Keratinocyte (primary cell): ENCODE results near the gene AGRN. TPM values are rescaled to one million over a fixed set of nuclear protein-coding genes. Genes with fewer than 3 reads are reported as not detected.
A peak's percentile ranks its signal among the peaks of the same experiment; 100 is the strongest.
"Not testable (repeated sequence)": the region's sequence is repeated elsewhere in the genome, so short reads cannot be mapped to it uniquely, and the experiment has no call there.

Experiments
- DNase-seq: peaks from one replicate; pipeline ENCODE4 v3.0.0-alpha.2; 2011; ENCODE audit warnings: low read depth, missing footprints, low spot score
- FAIRE-seq: peaks from 2 replicates; lab custom pipeline; 2011; peaks lifted over from hg19 to GRCh38; lab: Jason Lieb, UNC
- H2AFZ ChIP-seq: 2 replicates; pipeline ENCODE4 v1.6.0; 2012; ENCODE audit warnings: low read length, control low read depth, inconsistent platforms; ENCODE audit not compliant: control insufficient read depth
- H3K27ac ChIP-seq: 2 replicates; pipeline ENCODE4 v1.5.1; 2011; ENCODE audit warnings: low read length; ENCODE audit not compliant: control insufficient read depth, insufficient read depth
- H3K27me3 ChIP-seq: 3 replicates; pipeline ENCODE4 v1.6.0; 2011; ENCODE audit warnings: low read length; ENCODE audit not compliant: control insufficient read depth, insufficient read depth; ENCODE audit errors: extremely low read depth
- H3K36me3 ChIP-seq, 2 experiments: 2 replicates in 1 of 2; 3 replicates in 1 of 2; pipeline ENCODE4 v1.5.1; 2011; ENCODE audit warnings: low read length in 2 of 2, mild to moderate bottlenecking in 1 of 2; ENCODE audit not compliant: control insufficient read depth in 2 of 2, insufficient read depth in 2 of 2; ENCODE audit errors: extremely low read depth in 1 of 2
- H3K4me1 ChIP-seq: 3 replicates; pipeline ENCODE4 v1.5.1; 2011; ENCODE audit warnings: low read length; ENCODE audit not compliant: control insufficient read depth, insufficient read depth; ENCODE audit errors: extremely low read depth
- H3K4me2 ChIP-seq: 3 replicates; pipeline ENCODE4 v1.6.0; 2011; ENCODE audit warnings: low read depth, low read length; ENCODE audit not compliant: control insufficient read depth, insufficient read depth; ENCODE audit errors: extremely low read depth
- H3K4me3 ChIP-seq, 3 experiments: fragments of 200-600 bp in 1 of 3; sonication (generic) in 1 of 3; 2 replicates in 2 of 3; 3 replicates in 1 of 3; pipeline ENCODE4 v1.5.1; 2011 to 2016; ENCODE audit warnings: low read length in 3 of 3, mild to moderate bottlenecking in 3 of 3, control low read depth in 2 of 3, inconsistent platforms in 1 of 3, low read depth in 1 of 3, mixed read lengths in 1 of 3, mixed run types in 1 of 3, moderate library complexity in 1 of 3; ENCODE audit not compliant: control insufficient read depth in 2 of 3, insufficient read depth in 2 of 3; ENCODE audit errors: extremely low read depth in 1 of 3
- H3K79me2 ChIP-seq: 2 replicates; pipeline ENCODE4 v1.6.0; 2012; ENCODE audit warnings: low read length; ENCODE audit not compliant: control insufficient read depth, insufficient read depth
- H3K9ac ChIP-seq: 3 replicates; pipeline ENCODE4 v1.6.0; 2011; ENCODE audit warnings: low read length; ENCODE audit not compliant: control insufficient read depth, insufficient read depth; ENCODE audit errors: extremely low read depth
- H3K9me1 ChIP-seq: 3 replicates; pipeline ENCODE4 v1.6.0; 2011; ENCODE audit warnings: low read length; ENCODE audit not compliant: control insufficient read depth, insufficient read depth; ENCODE audit errors: extremely low read depth
- H3K9me3 ChIP-seq: 2 replicates; pipeline ENCODE4 v1.5.1; 2012; ENCODE audit warnings: low read depth, low read length; ENCODE audit not compliant: control insufficient read depth
- H4K20me1 ChIP-seq: 3 replicates; pipeline ENCODE4 v1.6.0; 2011; ENCODE audit warnings: low read length; ENCODE audit not compliant: control insufficient read depth, insufficient read depth; ENCODE audit errors: extremely low read depth
- CTCF ChIP-seq, 3 experiments: IDR thresholded peaks in 1 of 3; conservative IDR thresholded peaks in 1 of 3; optimal IDR thresholded peaks in 1 of 3; 2 replicates in 2 of 3; 3 replicates in 1 of 3; pipeline versions ENCODE3 to v1.5.1; 2011; ENCODE audit warnings: low read length in 3 of 3, mild to moderate bottlenecking in 3 of 3, moderate library complexity in 2 of 3, control low read depth in 1 of 3, inconsistent platforms in 1 of 3; ENCODE audit not compliant: insufficient read depth in 2 of 3; ENCODE audit errors: extremely low read depth in 1 of 3
- EZH2 ChIP-seq: IDR thresholded peaks from one replicate; pipeline ENCODE4 v1.6.1; 2012; ENCODE audit warnings: inconsistent platforms, mild to moderate bottlenecking, low read length, moderate library complexity
- dilution Hi-C: fragments of 300-500 bp; cut with MboI; formaldehyde crosslinking; loops from one replicate; pipeline ENCODE4 v1.7.0; 2020; ENCODE audit warnings: low sequenced_read_pairs; ENCODE audit not compliant: extremely low pct_ligation_motif_present
- polyA plus RNA-seq, 5 experiments: library from polyadenylated mRNA; depleted of rRNA in 3 of 5; stranded (reverse) in 3 of 5; stranded (forward) in 1 of 5; unstranded in 1 of 5; fragments of >200 nt; gene quantifications; 1 replicate in 1 of 5; 2 replicates in 3 of 5; 3 replicates in 1 of 5; pipeline versions ENCODE4 v1.2.1 to v1.2.3, GENCODE V29; 2011 to 2012; ENCODE audit warnings: missing spikeins in 2 of 5, low read depth in 1 of 5, low replicate concordance in 1 of 5

The AGRN gene
- polyA plus RNA-seq, 1 donor (not counting 4 experiments of a cell fraction or from before 2014, with no cell fraction given) = 72.4 TPM

- H3K27ac ChIP-seq = no peak overlapping the region
- no peak overlapping the region for H3K4me2 ChIP-seq
Observed at GRCh38 chr1:1005774-1006304, 14.1 kb upstream of the AGRN start.

GRCh38 chr1:1006305-1007159 is 13.4 kb upstream of the AGRN start:
- TF ChIP-seq EZH2 (no peak), CTCF (optimal IDR thresholded peaks at IDR 0.05 in 1 of 3, IDR thresholded peaks at IDR 0.05 in 1 of 3, conservative IDR thresholded peaks at IDR 0.05 in 1 of 3; ENCODE audit: extremely low read depth in 1 of 3, insufficient read depth in 2 of 3, low read length in 3 of 3) (no peak)
- peaks cover 20% of the 10 kb centered on the region for H3K4me1 ChIP-seq
- H3K4me3 ChIP-seq = no peak overlapping the region
- H3K36me3 ChIP-seq = no peaks in the 10 kb centered on the region
- H3K9me3 ChIP-seq = no peaks in the 10 kb centered on the region
- H2AFZ ChIP-seq = no peak overlapping the region
- dilution Hi-C loops = no loop called here
- FAIRE-seq (no peak), DNase-seq (no peak)
- H3K79me2 ChIP-seq = no peaks in the 10 kb centered on the region
- peak overlapping the region; percentile 7 for H3K4me2 ChIP-seq
- H3K9ac ChIP-seq = no peak overlapping the region
- no peaks in the 10 kb centered on the region for H3K9me1 ChIP-seq
- peaks cover 21% of the 10 kb centered on the region for H3K27me3 ChIP-seq
- H3K27ac ChIP-seq = no peak overlapping the region
- H4K20me1 ChIP-seq = no peaks in the 10 kb centered on the region

More at GRCh38 chr1:1005774-1006304, 14.1 kb upstream of the AGRN start:
- no peak overlapping the region for H3K4me3 ChIP-seq
- H3K4me1 ChIP-seq = peaks cover 25% of the 10 kb centered on the region
- H3K9ac ChIP-seq = no peak overlapping the region
- H3K36me3 ChIP-seq = no peaks in the 10 kb centered on the region
- peaks cover 21% of the 10 kb centered on the region for H3K27me3 ChIP-seq
- H4K20me1 ChIP-seq = no peaks in the 10 kb centered on the region
- no peaks in the 10 kb centered on the region for H3K79me2 ChIP-seq
- dilution Hi-C loops = no loop called here
- TF ChIP-seq EZH2 (no peak), CTCF (optimal IDR thresholded peaks at IDR 0.05 in 1 of 3, IDR thresholded peaks at IDR 0.05 in 1 of 3, conservative IDR thresholded peaks at IDR 0.05 in 1 of 3; ENCODE audit: extremely low read depth in 1 of 3, insufficient read depth in 2 of 3, low read length in 3 of 3) (no peak)
- DNase-seq (no peak), FAIRE-seq (no peak)
- H2AFZ ChIP-seq = no peak overlapping the region
- H3K9me1 ChIP-seq = no peaks in the 10 kb centered on the region
- no peaks in the 10 kb centered on the region for H3K9me3 ChIP-seq

GRCh38 chr1:1010131-1010530 is 9.8 kb upstream of the AGRN start:
- dilution Hi-C loops, H3K79me2 ChIP-seq, H4K20me1 ChIP-seq, H3K9me1 ChIP-seq, H3K27ac ChIP-seq, FAIRE-seq, H3K9ac ChIP-seq, H3K4me3 ChIP-seq, H2AFZ ChIP-seq, H3K4me2 ChIP-seq, H3K9me3 ChIP-seq, H3K36me3 ChIP-seq, DNase-seq: not testable (repeated sequence)
- H3K4me1 ChIP-seq = peaks cover 22% of the 10 kb centered on the region
- H3K27me3 ChIP-seq = peaks cover 18% of the 10 kb centered on the region
